Activated effector memory CD4-positive, alpha-beta T cell treated with anti-CD3 and anti-CD28 coated beads, Interleukin-2, amount 50 U/mL, for 16 hours (primary cell): ENCODE results near the gene FBXO2.
"Not testable (repeated sequence)": the region's sequence is repeated elsewhere in the genome, so short reads cannot be mapped to it uniquely, and the experiment has no call there.

Experiments
- DNase-seq: peaks from one replicate; pipeline ENCODE4 v3.0.0-alpha.2; 2020

FBXO2 gene

DNA sequence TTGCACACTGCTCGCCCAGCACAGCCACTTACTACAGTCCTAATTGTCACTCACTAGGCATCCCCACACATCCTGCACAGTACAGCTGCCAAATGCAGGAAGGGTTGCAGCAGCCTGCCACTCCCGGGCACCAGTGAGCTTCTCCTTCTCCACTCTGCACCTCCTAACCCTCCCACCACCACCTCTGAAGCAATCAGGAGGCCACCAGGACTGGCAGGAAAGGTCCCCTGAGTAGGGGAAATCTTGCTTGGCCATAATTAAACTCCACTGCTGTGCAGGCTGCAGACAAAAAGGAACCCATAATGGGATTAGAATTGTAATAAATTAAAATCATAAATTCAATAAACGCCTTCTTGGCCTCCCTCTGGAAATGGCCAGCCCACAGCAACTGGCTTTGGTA is 31.8 kb downstream of the FBXO2 start:
- no peak for DNase-seq

DNA sequence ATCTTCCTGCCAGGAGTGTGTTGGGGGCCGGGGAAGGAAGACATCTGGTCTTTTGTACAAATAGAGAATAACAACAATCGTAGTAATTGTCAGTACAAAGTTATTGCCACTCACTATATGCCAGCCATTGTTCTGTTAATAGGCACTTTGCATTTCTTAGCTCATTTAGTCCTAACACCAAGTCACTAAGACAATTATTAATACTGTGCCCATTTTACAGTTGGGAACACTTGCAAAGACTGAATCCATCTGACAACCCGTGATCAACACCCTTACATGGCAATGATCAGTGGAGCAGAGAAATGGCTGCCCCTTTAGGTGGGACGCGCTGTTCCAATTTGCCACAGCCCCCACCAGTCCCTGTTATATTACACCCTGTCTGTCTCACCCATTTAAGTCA is 33.3 kb downstream of the FBXO2 start:
- no peak for DNase-seq

DNA sequence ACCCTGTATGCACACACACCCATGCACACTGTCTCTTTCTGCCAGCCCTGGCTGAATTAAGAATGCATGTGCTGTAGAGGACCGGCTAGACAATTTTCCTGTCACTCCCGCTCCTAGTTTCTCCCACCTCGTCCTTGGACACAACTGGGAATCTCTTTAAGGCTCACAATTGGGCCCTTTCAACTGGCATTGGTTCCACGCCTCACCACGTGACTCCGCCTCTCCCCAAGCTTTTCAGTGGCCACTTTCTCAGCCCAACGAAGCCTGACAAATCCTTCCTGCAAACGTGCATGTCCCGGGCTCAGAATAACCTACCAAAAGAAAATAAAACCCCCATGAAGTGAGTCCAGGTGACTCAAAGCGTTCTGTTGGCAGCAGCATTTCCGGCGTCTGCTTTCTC is 33.8 kb downstream of the FBXO2 start:
- DNase-seq: no peak

DNA sequence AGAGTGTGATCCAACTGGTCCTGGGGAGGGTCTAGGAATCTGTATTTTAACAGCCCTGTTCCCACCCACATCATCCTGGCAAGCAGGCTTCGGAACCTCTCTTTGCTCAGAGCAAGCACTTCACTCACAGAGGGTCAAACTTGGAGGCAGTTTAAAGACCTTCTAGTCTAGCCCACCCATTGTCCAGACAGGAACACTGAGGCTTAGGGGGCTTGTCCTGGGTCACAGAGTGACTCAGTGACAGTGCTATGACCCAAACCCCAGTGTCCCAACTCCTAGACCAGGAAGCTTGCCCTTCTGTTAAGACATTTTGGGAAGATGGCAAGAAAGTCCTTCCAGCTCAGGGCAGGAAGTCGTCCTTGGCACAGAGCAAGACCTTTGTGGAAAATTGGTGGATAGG is 36.5 kb downstream of the FBXO2 start:
- no peak for DNase-seq

DNA sequence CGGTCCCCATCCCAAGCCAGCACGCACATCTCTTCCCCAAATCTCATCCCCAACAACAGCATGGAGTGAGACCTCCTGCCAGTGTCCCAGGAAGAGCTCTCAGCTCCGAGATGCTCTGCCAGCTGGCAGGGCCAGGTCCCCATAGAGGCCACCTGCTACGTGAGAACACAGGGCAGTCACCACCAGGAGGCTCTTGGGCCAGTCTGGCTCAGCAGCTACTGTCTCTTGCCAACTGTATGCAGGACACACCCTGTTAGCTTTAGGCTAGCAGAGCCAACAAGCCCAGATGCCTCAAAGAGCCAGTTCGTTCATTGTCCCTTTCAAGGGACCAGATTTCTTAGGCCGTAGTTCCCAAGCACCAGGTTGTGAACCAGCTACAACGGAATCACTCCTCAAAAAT is 36.9 kb downstream of the FBXO2 start:
- no peak for DNase-seq

DNA sequence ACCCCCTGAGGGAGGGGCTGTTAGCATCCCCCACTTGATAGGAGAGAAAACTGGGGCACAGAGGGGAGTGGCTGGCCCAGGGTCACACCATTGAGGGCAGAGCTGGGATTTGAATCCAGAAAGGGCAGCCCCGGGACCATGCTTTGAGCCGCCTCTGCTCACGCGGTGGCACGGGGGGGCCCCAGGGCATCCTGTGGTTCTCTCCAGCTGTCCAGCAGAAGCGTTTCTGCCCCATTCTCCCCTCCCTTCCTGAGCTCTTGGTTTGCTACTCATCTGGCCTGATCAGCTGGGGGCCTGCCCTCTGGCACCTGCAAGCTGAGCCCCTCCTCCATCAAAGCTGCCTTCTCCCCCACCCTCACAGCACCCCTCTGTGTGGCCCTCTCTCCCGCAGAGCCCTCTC is 37.5 kb downstream of the FBXO2 start:
- no peak for DNase-seq

DNA sequence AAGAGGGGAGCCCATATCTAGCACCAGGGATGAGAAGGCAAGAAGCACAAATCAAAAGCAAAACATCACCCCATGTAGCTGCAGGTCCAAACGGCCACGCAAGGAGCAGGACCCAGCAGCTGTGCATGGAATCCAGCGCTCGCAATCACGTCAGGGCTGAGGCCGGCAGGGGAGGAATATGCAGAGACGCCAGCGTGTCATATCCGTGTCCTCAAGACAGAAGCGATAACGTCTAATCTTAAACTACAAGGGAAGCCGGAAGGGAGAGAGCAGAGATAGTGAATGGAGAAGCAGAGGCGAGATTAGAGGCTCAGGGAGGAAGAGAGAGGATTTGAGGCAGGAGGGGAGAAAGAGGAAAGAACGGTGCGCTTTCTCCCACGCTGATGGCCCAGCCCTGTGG is 39.1 kb downstream of the FBXO2 start:
- DNase-seq: no peak

GRCh38 chr1:11613347-11613746 is 40.9 kb downstream of the FBXO2 start:
- DNase-seq: no peak

GRCh38 chr1:11611638-11612327 is 42.4 kb downstream of the FBXO2 start:
- DNase-seq: no peak

DNA sequence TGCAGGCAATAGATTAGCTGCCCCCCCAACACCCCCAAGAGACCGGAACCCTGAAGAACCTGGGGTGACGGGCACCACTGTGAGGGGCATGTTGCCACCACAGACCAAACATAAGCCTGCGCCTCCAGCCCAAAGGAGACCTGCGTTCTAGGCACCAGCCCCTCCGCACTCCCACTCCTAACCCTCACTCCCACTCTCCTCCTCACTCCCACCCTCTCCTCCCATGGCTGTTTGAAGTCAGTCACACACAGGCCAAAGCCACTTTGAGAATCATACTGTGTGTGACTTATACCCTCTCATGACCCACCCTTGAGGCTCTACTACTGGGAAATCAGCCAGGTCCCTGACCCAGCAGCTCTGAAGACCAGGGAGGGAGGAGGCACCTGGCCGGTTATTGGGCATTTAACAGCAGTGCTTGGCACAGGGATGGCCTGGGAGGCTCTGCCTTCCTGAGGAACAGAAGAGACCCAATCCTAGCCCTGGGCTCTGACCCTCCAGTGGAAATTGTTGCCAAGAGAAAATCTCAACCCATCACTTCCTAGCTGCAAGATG is 43.5 kb downstream of the FBXO2 start:
- no peak for DNase-seq

- DNase-seq: not testable (repeated sequence)
These were observed 44.9 kb downstream of the FBXO2 start for GRCh38 chr1:11609378-11609777.

- DNase-seq: not testable (repeated sequence)
These were observed 45.6 kb downstream of the FBXO2 start for GRCh38 chr1:11608596-11609130.

GRCh38 chr1:11606775-11607174 is 47.5 kb downstream of the FBXO2 start:
- DNase-seq: no peak

DNA sequence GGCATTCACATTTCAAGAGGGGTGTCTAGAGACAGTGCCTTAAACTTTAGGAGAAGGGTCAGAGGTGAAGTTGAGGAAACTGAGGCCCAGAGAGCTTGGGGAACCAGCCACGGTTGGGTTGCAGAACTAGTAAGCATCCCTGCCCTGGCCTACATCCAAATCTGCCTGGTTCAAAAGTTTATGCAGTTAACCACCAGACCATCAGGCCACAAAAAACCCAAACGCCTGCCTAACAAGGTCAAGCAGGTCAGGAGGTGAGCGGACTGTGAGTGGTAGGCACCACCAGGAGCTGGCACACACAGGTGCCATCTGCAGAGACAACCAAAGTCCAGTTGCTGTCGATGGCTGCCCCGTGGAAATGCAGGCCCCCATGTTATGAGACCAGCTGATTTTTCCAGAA is 51.2 kb downstream of the FBXO2 start:
- DNase-seq: no peak

GRCh38 chr1:11602424-11602823 is 51.8 kb downstream of the FBXO2 start:
- no peak for DNase-seq

GRCh38 chr1:11600836-11601235 is 53.4 kb downstream of the FBXO2 start:
- no peak for DNase-seq

GRCh38 chr1:11599891-11600576 is 54.2 kb downstream of the FBXO2 start:
- DNase-seq: no peak

DNA sequence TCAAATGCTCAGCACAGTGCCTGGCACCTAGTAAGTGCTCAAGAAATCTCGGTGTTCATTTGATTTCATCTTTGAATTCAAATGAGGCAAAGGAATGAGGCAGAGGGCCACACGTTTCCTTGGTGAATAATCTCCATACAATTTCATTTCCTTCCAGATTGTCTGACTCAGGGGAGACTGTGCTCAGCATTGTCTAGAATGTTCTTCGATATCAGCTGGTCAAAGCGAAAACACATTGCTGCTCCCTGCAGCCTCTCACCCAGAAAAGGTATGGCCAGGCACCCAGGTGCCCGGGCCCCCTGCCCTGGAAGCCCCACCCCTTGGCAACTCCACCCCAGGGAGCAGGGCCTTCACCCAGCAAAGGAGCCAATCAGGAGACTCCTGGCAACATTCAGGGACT is 55.8 kb downstream of the FBXO2 start:
- DNase-seq: no peak
